GM21447 (cell line): ENCODE data around the gene DNAJB7.
"Not testable (repeated sequence)": the region's sequence is repeated elsewhere in the genome, so short reads cannot be mapped to it uniquely, and the experiment has no call there.

Source experiments
- ATAC-seq: cut with Tn5 transposase; IDR thresholded peaks from one replicate; pipeline ENCODE4 v1.9.1; 2021; ENCODE audit not compliant: unreplicated experiment

DNAJB7 gene

GRCh38 chr22:40845816-40846215 is 16.1 kb downstream of the DNAJB7 start:
- not testable (repeated sequence) for ATAC-seq

GRCh38 chr22:40844951-40845350 is 17.0 kb downstream of the DNAJB7 start:
- ATAC-seq, result no peak

GRCh38 chr22:40838486-40838885 is 23.4 kb downstream of the DNAJB7 start:
- ATAC-seq, result no peak

GRCh38 chr22:40834619-40835018 is 27.3 kb downstream of the DNAJB7 start:
- ATAC-seq, result no peak

GRCh38 chr22:40829131-40829530 is 32.8 kb downstream of the DNAJB7 start:
- no peak for ATAC-seq

- ATAC-seq, result no peak
These were observed 34.8 kb downstream of the DNAJB7 start for GRCh38 chr22:40826984-40827741.

- ATAC-seq, result not testable (repeated sequence)
These were observed 35.6 kb downstream of the DNAJB7 start for GRCh38 chr22:40826292-40826691.

GRCh38 chr22:40823426-40823825 is 38.5 kb downstream of the DNAJB7 start:
- ATAC-seq, result no peak

GRCh38 chr22:40819599-40820140 is 42.2 kb downstream of the DNAJB7 start:
- no peak for ATAC-seq

- ATAC-seq, result peak; percentile 54
These were observed 42.9 kb downstream of the DNAJB7 start, which contains the start of gene SLC25A17 for GRCh38 chr22:40818747-40819598. SLC25A17 (minus strand) TSS chr22:40819346; CDS start chr22:40819248, 98 bp downstream.

GRCh38 chr22:40818192-40818746 is 43.6 kb downstream of the DNAJB7 start:
- no peak for ATAC-seq

GRCh38 chr22:40817737-40818136 is 44.2 kb downstream of the DNAJB7 start:
- no peak for ATAC-seq

GRCh38 chr22:40813912-40814315 is 48.0 kb downstream of the DNAJB7 start:
- ATAC-seq, result no peak
